Neuronal stem cell (in vitro differentiated cells): ENCODE results near the gene COA8. TPM values are rescaled to one million over a fixed set of nuclear protein-coding genes. Genes with fewer than 3 reads are reported as not detected.

Experiments used
- DNase-seq: peaks from one replicate; pipeline ENCODE4 v3.0.0-alpha.2; 2013; ENCODE audit warnings: low spot score
- H2AFZ ChIP-seq: one replicate; pipeline ENCODE4 v1.6.1; 2013; ENCODE audit warnings: mild to moderate bottlenecking, low read length, inconsistent platforms
- H2AK5ac ChIP-seq: 2 replicates; pipeline ENCODE4 v1.6.1; 2013; ENCODE audit warnings: low read depth, mild to moderate bottlenecking, inconsistent platforms, low read length, moderate library complexity, mixed read lengths
- H2BK120ac ChIP-seq: 2 replicates; pipeline ENCODE4 v1.6.1; 2013; ENCODE audit warnings: low read depth, mild to moderate bottlenecking, inconsistent platforms, low read length, moderate library complexity, mixed read lengths
- H2BK12ac ChIP-seq: one replicate; pipeline ENCODE4 v1.6.1; 2013; ENCODE audit warnings: low read length, inconsistent platforms
- H2BK15ac ChIP-seq: 2 replicates; pipeline ENCODE4 v1.6.1; 2013; ENCODE audit warnings: mild to moderate bottlenecking, low read length, inconsistent platforms, mixed read lengths
- H2BK5ac ChIP-seq: one replicate; pipeline ENCODE4 v1.6.1; 2013; ENCODE audit warnings: inconsistent platforms, mild to moderate bottlenecking, low read length, moderate library complexity
- H3K14ac ChIP-seq: one replicate; pipeline ENCODE4 v1.6.1; 2013; ENCODE audit warnings: low read length, inconsistent platforms
- H3K18ac ChIP-seq: 2 replicates; pipeline ENCODE4 v1.6.1; 2013; ENCODE audit warnings: low read length, inconsistent platforms
- H3K23ac ChIP-seq: 2 replicates; pipeline ENCODE4 v1.6.1; 2013; ENCODE audit warnings: low read depth, mild to moderate bottlenecking, mixed read lengths, low read length, inconsistent platforms; ENCODE audit not compliant: poor library complexity
- H3K27ac ChIP-seq: replicated peaks from 3 replicates; pipeline ENCODE4 v1.5.1; 2013; ENCODE audit warnings: low read length, inconsistent platforms
- H3K27me3 ChIP-seq, 3 experiments: 2 replicates each; pipeline ENCODE4 v1.6.1; 2013; ENCODE audit warnings: low read length in 3 of 3, mild to moderate bottlenecking in 2 of 3, inconsistent platforms in 1 of 3, low read depth in 1 of 3, mixed read lengths in 1 of 3, moderate library complexity in 1 of 3; ENCODE audit not compliant: control insufficient read depth in 3 of 3, insufficient read depth in 3 of 3
- H3K36me3 ChIP-seq, 2 donors: replicated peaks in 1 of 2; 2 replicates each; pipeline ENCODE4 v1.6.1; 2013; ENCODE audit warnings: low read length in 2 of 2; ENCODE audit not compliant: control insufficient read depth in 2 of 2, insufficient read depth in 2 of 2
- H3K4ac ChIP-seq: 2 replicates; pipeline ENCODE4 v1.6.1; 2013; ENCODE audit warnings: inconsistent platforms, mild to moderate bottlenecking, low read length, moderate library complexity
- H3K4me1 ChIP-seq, 2 donors: 1 replicate in 1 of 2; 2 replicates in 1 of 2; pipeline ENCODE4 v1.6.1; 2013; ENCODE audit warnings: low read length in 2 of 2, low read depth in 1 of 2; ENCODE audit not compliant: control insufficient read depth in 2 of 2, insufficient read depth in 1 of 2
- H3K4me2 ChIP-seq: one replicate; pipeline ENCODE4 v1.6.1; 2013; ENCODE audit warnings: mild to moderate bottlenecking, low read length, inconsistent platforms; ENCODE audit not compliant: insufficient read depth, poor library complexity, severe bottlenecking
- H3K4me3 ChIP-seq, 2 donors: 2 replicates each; pipeline ENCODE4 v1.5.1; 2013; ENCODE audit warnings: low read length in 2 of 2, mild to moderate bottlenecking in 2 of 2, inconsistent platforms in 1 of 2, moderate library complexity in 1 of 2
- H3K79me1 ChIP-seq: one replicate; pipeline ENCODE4 v1.6.1; 2013; ENCODE audit warnings: low read depth, mild to moderate bottlenecking, inconsistent platforms, low read length, moderate library complexity
- H3K9ac ChIP-seq: one replicate; pipeline ENCODE4 v1.6.1; 2013; ENCODE audit warnings: mild to moderate bottlenecking, low read depth, low read length, inconsistent platforms; ENCODE audit not compliant: poor library complexity
- H3K9me3 ChIP-seq, 2 donors: replicated peaks in 1 of 2; 2 replicates each; pipeline versions ENCODE3 to v1.6.1; 2013; ENCODE audit warnings: low read length in 2 of 2, mild to moderate bottlenecking in 2 of 2, inconsistent platforms in 1 of 2, low read depth in 1 of 2, mixed read lengths in 1 of 2, moderate library complexity in 1 of 2; ENCODE audit not compliant: control insufficient read depth in 2 of 2, insufficient read depth in 1 of 2
- H4K8ac ChIP-seq: one replicate; pipeline ENCODE4 v1.6.1; 2013; ENCODE audit warnings: low read depth, mild to moderate bottlenecking, inconsistent platforms, low read length, moderate library complexity
- H4K91ac ChIP-seq: one replicate; pipeline ENCODE4 v1.6.1; 2013; ENCODE audit warnings: low read length, low read depth, mild to moderate bottlenecking, inconsistent platforms; ENCODE audit not compliant: poor library complexity
- WGBS, 2 donors: extraction: QIAGEN DNeasy Blood & Tissue Kit; methylation state at CpG; one replicate each; pipeline ENCODE4 v1.1.7; 2013; ENCODE audit warnings: missing lambda C conversion rate in 2 of 2, mixed read lengths in 1 of 2; ENCODE audit not compliant: insufficient read length in 2 of 2, insufficient replicate concordance in 1 of 2; ENCODE audit errors: extremely low coverage in 2 of 2; 5-methylcytosine and 5-hydroxymethylcytosine counted together
- polyA plus RNA-seq, 2 experiments: library from polyadenylated mRNA; stranded (reverse); fragments of 200-250 nt; gene quantifications; one replicate each; pipeline ENCODE4 v1.2.3, GENCODE V29; 2013

COA8 gene, protein sequence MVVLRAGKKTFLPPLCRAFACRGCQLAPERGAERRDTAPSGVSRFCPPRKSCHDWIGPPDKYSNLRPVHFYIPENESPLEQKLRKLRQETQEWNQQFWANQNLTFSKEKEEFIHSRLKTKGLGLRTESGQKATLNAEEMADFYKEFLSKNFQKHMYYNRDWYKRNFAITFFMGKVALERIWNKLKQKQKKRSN
- 45.8 TPM for polyA plus RNA-seq (2013, experiment 1 of 2)
- 47.5 TPM for polyA plus RNA-seq (2013, experiment 2 of 2)

DNA sequence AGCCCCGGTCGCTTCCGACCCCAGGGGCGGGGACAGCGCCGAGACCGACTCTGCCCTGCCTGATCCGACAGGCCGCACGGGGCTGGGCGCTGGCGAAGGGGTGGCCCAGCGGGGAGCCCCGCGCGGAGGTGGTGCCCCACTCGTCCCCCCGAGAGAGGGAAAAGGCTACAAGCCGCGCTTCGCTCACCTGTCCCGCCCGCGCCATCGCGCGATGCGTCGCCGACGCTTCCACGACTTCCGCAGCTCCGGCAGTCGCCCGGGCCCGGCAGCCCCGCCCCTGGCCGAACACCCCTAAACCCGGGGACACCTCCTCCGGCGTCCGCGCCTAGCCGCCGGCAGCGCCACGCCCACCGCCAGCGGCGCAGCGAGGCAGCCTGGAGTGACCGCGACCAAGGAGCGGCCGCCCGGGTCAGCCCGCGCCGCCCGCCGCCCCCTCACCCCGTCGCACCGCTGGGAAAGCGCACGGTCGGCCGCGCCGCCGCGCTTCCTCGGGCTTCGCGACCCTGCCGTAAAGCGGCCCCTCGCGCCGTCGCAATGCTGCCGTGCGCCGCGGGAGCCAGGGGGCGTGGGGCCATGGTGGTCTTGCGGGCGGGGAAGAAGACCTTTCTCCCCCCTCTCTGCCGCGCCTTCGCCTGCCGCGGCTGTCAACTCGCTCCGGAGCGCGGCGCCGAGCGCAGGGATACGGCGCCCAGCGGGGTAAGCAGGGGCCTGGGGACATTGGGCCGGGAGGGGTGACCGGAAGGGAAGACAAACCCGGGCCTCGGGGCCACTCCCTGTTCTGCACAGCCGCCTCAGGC is at the start of gene COA8, which contains the start of gene BAG5:
Gene COA8, plus strand, starts transcription at position 532 of the 797 bp plus-strand sequence. Its CDS starts 42 bp downstream, at position 574.
Gene BAG5, minus strand, starts transcription at position 229 of the 797 bp plus-strand sequence. CDS start 1,493 bp downstream, outside the sequence.
- H2BK5ac ChIP-seq, result peak within 1 kb of the TSS; percentile 82
- peak; percentile 90 for DNase-seq

DNA sequence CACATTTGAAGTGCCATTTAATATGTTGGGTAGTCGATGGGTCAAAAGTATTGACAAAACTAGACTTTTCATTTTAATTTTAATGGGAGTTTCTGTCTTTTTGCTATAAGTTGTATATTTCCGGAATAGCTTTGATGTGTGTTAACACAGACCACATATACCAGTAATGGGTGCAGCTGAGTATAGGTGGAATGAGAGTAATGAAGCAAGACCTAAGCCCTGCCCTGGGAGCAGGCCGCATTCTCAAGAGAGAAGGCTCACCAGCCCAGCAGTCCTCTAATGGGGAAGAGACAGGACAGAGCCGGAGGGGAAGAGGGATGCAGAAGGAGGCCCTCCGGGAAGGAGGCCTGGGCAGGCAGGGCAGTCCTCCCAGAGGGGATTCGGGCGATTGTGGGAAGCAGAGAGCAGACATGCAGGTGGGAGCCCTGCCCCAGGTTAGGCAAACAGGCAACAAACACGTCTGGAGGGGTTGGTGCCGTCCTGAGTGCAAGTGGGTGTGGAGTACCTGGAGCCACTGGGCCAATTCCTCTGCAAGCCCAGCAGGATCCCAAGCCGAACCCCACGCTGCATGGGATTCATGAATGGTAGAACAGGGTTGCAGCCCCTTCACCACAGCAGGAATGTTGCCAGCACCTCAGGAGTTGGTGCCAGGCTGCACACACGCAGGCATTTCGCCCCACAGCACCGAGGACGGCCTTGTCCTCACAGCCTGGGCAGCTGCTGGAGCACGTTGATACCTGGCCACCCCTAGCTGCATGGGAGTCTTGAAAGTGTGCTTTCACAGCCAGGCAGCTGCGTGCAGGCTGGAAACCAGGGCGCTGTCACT is 48.0 kb upstream of the COA8 start:
- Histone ChIP-seq H3K4me2 (no peak overlapping the region), H2AK5ac (peak overlapping the region; percentile 6), H2AFZ (no peak overlapping the region), H3K4ac (no peak overlapping the region), H3K4me1 (peaks cover 15 to 32% of the 10 kb centered on the region in 2 donors), H3K4me3 (no peak overlapping the region), H3K9ac (peak overlapping the region; percentile 66), H3K79me1 (no peaks in the 10 kb centered on the region), H2BK120ac (no peak overlapping the region), H4K91ac (no peak overlapping the region), H3K14ac (no peak overlapping the region), H3K23ac (peak overlapping the region; percentile 81), H3K18ac (peak overlapping the region; percentile 41), H3K9me3 (no peaks in the 10 kb centered on the region), H2BK5ac (peak overlapping the region; percentile 6), H3K27me3 (no peaks in the 10 kb centered on the region), H4K8ac (peak overlapping the region; percentile 73), H3K27ac (no peak overlapping the region), H2BK15ac (no peak overlapping the region), H2BK12ac (no peak overlapping the region), H3K36me3 (peaks cover 14 to 45% of the 10 kb centered on the region in 2 donors)
- WGBS, 2 donors, result no CpG with 5 or more reads among the region's 18 CpGs
- DNase-seq, result no peak

More for the DNA sequence above, at the start of gene COA8, which contains the start of gene BAG5:
- Histone ChIP-seq H3K14ac (peak within 1 kb of the TSS; percentile 84), H4K91ac (peak within 1 kb of the TSS; percentile 89), H2BK15ac (no peak within 1 kb of the TSS), H4K8ac (peak within 1 kb of the TSS; percentile 72), H2AFZ (peak within 1 kb of the TSS; percentile 95), H2AK5ac (peak within 1 kb of the TSS; percentile 97), H3K23ac (peak within 1 kb of the TSS; percentile 85), H3K79me1 (peaks cover 17% of the 10 kb centered on the region), H3K27me3 (no peaks in the 10 kb centered on the region), H3K18ac (peak within 1 kb of the TSS; percentile 96), H3K4me1 (peaks cover 8 to 14% of the 10 kb centered on the region in 2 donors), H3K9me3 (no peaks in the 10 kb centered on the region), H2BK120ac (peak within 1 kb of the TSS; percentile 72), H3K4me2 (peak within 1 kb of the TSS; percentile 88), H3K4ac (peak within 1 kb of the TSS; percentile 58), H3K27ac (peak within 1 kb of the TSS; percentile 97), H3K36me3 (peaks cover 8 to 45% of the 10 kb centered on the region in 2 donors), H2BK12ac (no peak within 1 kb of the TSS), H3K4me3 (peak within 1 kb of the TSS; percentile 97 to 100), H3K9ac (peak within 1 kb of the TSS; percentile 98)
- WGBS, 2 donors, result no CpG with 5 or more reads among the region's 109 CpGs

DNA sequence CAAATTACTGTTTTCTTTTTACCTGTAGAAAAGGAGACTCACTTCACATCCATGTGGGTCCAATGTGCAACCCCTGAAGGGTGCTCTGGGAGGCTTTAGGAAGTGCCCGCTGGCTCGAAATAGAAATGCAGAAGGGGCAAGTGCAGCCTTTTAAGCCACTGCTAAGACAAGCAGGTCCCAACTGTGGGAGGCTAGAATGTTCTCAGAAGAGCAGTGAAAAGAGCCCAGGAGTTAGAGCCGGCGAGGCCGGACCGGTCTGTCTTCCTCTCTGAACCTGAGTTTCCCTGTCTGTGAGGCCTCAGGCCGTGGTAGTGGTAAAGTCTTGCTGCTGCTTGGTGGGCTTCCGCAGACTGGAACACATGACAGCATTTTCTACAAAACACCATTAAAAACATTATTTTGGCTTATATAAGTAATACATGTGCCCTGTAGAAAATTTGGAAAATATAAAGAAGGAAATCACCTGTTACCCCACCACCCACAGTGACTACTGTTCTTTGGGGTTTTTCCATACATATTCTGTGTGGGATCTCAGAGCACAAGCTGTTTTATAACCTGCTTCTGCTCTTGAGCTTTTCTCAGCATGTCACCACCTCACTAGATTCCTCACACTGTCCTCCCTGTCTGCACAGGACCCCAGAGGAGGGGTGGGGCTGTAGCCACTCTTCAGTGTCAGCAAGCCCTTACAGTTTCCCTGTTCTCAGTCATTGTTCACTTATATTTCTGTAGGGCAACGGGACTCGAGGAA is 46.2 kb upstream of the COA8 start:
- Histone ChIP-seq H3K27me3 (no peaks in the 10 kb centered on the region), H2BK5ac (no peak overlapping the region), H2BK15ac (no peak overlapping the region), H4K91ac (no peak overlapping the region), H3K79me1 (peaks cover 8% of the 10 kb centered on the region), H3K27ac (no peak overlapping the region), H2BK12ac (no peak overlapping the region), H2AFZ (no peak overlapping the region), H3K14ac (no peak overlapping the region), H3K9me3 (no peaks in the 10 kb centered on the region), H2BK120ac (no peak overlapping the region), H3K9ac (no peak overlapping the region), H3K36me3 (peaks cover 18 to 42% of the 10 kb centered on the region in 2 donors), H3K4me2 (no peak overlapping the region), H3K4ac (no peak overlapping the region), H3K18ac (no peak overlapping the region), H3K4me3 (no peak overlapping the region), H2AK5ac (peak overlapping the region; percentile 98), H3K23ac (no peak overlapping the region), H4K8ac (no peak overlapping the region), H3K4me1 (peaks cover 18 to 43% of the 10 kb centered on the region in 2 donors)
- WGBS, 2 donors, result no CpG with 5 or more reads among the region's 10 CpGs
- no peak for DNase-seq
